ENCODE results near the gene NVL.

- TF ChIP-seq, protein P1, sequence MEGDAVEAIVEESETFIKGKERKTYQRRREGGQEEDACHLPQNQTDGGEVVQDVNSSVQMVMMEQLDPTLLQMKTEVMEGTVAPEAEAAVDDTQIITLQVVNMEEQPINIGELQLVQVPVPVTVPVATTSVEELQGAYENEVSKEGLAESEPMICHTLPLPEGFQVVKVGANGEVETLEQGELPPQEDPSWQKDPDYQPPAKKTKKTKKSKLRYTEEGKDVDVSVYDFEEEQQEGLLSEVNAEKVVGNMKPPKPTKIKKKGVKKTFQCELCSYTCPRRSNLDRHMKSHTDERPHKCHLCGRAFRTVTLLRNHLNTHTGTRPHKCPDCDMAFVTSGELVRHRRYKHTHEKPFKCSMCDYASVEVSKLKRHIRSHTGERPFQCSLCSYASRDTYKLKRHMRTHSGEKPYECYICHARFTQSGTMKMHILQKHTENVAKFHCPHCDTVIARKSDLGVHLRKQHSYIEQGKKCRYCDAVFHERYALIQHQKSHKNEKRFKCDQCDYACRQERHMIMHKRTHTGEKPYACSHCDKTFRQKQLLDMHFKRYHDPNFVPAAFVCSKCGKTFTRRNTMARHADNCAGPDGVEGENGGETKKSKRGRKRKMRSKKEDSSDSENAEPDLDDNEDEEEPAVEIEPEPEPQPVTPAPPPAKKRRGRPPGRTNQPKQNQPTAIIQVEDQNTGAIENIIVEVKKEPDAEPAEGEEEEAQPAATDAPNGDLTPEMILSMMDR (IDR thresholded peaks at IDR 0.05): no peak
- TF ChIP-seq EP300 (IDR thresholded peaks at IDR 0.05) (no peak), POLR2A (IDR thresholded peaks at IDR 0.05) (no peak)
Observed at GRCh38 chr1:224359207-224359606, 29.2 kb upstream of the NVL start.
